CD14-positive monocyte (primary cell): ENCODE measurements around the gene ITGB2. TPM values are rescaled to one million over a fixed set of nuclear protein-coding genes. Genes with fewer than 3 reads are reported as not detected.
A peak's percentile ranks its signal among the peaks of the same experiment; 100 is the strongest.

Source experiments
- DNase-seq, 3 donors: peaks; one replicate each; pipeline ENCODE4 v3.0.0-alpha.2; 2011 to 2022
- H2AFZ ChIP-seq: 2 replicates; pipeline ENCODE4 v1.6.0; 2012; ENCODE audit warnings: mild to moderate bottlenecking, low read depth, low read length, inconsistent platforms; ENCODE audit not compliant: insufficient read depth, poor library complexity, severe bottlenecking
- H3K27ac ChIP-seq, 2 donors: 1 replicate in 1 of 2; 2 replicates in 1 of 2; pipeline ENCODE4 v1.5.1; 2012 to 2013; ENCODE audit warnings: low read length in 2 of 2, control low read depth in 1 of 2, inconsistent platforms in 1 of 2, low read depth in 1 of 2, mild to moderate bottlenecking in 1 of 2
- H3K27me3 ChIP-seq, 2 donors: one replicate each; pipeline versions ENCODE4 v1.6.0 to v1.6.1; 2011 to 2013; ENCODE audit warnings: low read length in 2 of 2; ENCODE audit not compliant: control insufficient read depth in 2 of 2, insufficient read depth in 2 of 2
- H3K36me3 ChIP-seq, 2 donors: replicated peaks in 1 of 2; 1 replicate in 1 of 2; 2 replicates in 1 of 2; pipeline versions ENCODE4 v1.5.1 to v1.6.1; 2012 to 2013; ENCODE audit warnings: low read length in 2 of 2, control low read depth in 1 of 2, inconsistent platforms in 1 of 2, mild to moderate bottlenecking in 1 of 2; ENCODE audit not compliant: insufficient read depth in 2 of 2, control insufficient read depth in 1 of 2
- H3K4me1 ChIP-seq, 2 donors: 1 replicate in 1 of 2; 2 replicates in 1 of 2; pipeline versions ENCODE4 v1.5.1 to v1.6.1; 2012 to 2013; ENCODE audit warnings: low read length in 2 of 2, control low read depth in 1 of 2, inconsistent platforms in 1 of 2, mild to moderate bottlenecking in 1 of 2, moderate library complexity in 1 of 2; ENCODE audit not compliant: insufficient read depth in 2 of 2, control insufficient read depth in 1 of 2
- H3K4me2 ChIP-seq: replicated peaks from 2 replicates; pipeline ENCODE3; 2012; ENCODE audit warnings: low read length, moderate library complexity, mild to moderate bottlenecking; ENCODE audit not compliant: poor library complexity, severe bottlenecking; ENCODE audit errors: extremely low read depth
- H3K4me3 ChIP-seq, 3 experiments: fragments of 200-600 bp in 1 of 3; sonication (generic) in 1 of 3; replicated peaks in 1 of 3; 1 replicate in 2 of 3; 2 replicates in 1 of 3; pipeline ENCODE4 v1.5.1; 2011 to 2013; ENCODE audit warnings: low read length in 3 of 3, mild to moderate bottlenecking in 3 of 3, control low read depth in 2 of 3, low read depth in 2 of 3, inconsistent platforms in 1 of 3, moderate library complexity in 1 of 3
- H3K79me2 ChIP-seq: 2 replicates; pipeline ENCODE4 v1.6.0; 2012; ENCODE audit warnings: mild to moderate bottlenecking, control low read depth, inconsistent platforms, low read length, moderate library complexity; ENCODE audit not compliant: insufficient read depth
- H3K9ac ChIP-seq: 2 replicates; pipeline ENCODE4 v1.6.0; 2017; ENCODE audit warnings: low read length, mild to moderate bottlenecking; ENCODE audit not compliant: insufficient read depth, poor library complexity, severe bottlenecking
- H3K9me3 ChIP-seq, 2 donors: replicated peaks in 1 of 2; 1 replicate in 1 of 2; 2 replicates in 1 of 2; pipeline versions ENCODE4 v1.5.1 to v1.6.1; 2012 to 2013; ENCODE audit warnings: low read length in 2 of 2, control low read depth in 1 of 2; ENCODE audit not compliant: control insufficient read depth in 1 of 2, insufficient read depth in 1 of 2
- H4K20me1 ChIP-seq: 2 replicates; pipeline ENCODE4 v1.6.0; 2012; ENCODE audit warnings: mild to moderate bottlenecking, low read length, control low read depth, moderate library complexity; ENCODE audit not compliant: insufficient read depth
- H3K27ac Mint-ChIP-seq, 7 donors: one replicate each; pipeline ENCODE4 v1.8.0; 2020; ENCODE audit warnings: mild to moderate bottlenecking in 7 of 7, mixed read lengths in 7 of 7, moderate library complexity in 6 of 7, inconsistent platforms in 2 of 7
- H3K27me3 Mint-ChIP-seq, 3 donors: one replicate each; pipeline ENCODE4 v1.8.0; 2021 to 2022; ENCODE audit warnings: low read depth in 3 of 3, mild to moderate bottlenecking in 3 of 3, mixed read lengths in 3 of 3, moderate library complexity in 3 of 3, inconsistent platforms in 1 of 3
- H3K36me3 Mint-ChIP-seq, 2 donors: one replicate each; pipeline ENCODE4 v1.8.0; 2020; ENCODE audit warnings: mixed read lengths in 2 of 2, inconsistent platforms in 1 of 2, mild to moderate bottlenecking in 1 of 2
- H3K4me1 Mint-ChIP-seq: one replicate; pipeline ENCODE4 v1.8.0; 2020; ENCODE audit warnings: mild to moderate bottlenecking, mixed read lengths
- H3K4me3 Mint-ChIP-seq, 2 donors: one replicate each; pipeline ENCODE4 v1.8.0; 2020; ENCODE audit warnings: mild to moderate bottlenecking in 2 of 2, mixed read lengths in 2 of 2, moderate library complexity in 1 of 2
- H3K9me3 Mint-ChIP-seq, 7 donors: one replicate each; pipeline ENCODE4 v1.8.0; 2020 to 2022; ENCODE audit warnings: mixed read lengths in 7 of 7, mild to moderate bottlenecking in 6 of 7, moderate library complexity in 6 of 7, inconsistent platforms in 2 of 7
- WGBS: methylation state at CpG from one replicate; pipeline ENCODE4 v1.1.5; 2013; ENCODE audit warnings: missing lambda C conversion rate; ENCODE audit not compliant: insufficient coverage; 5-methylcytosine and 5-hydroxymethylcytosine counted together
- intact Hi-C, 2 donors: fragments of 100-400 bp; cut with micrococcal nuclease; formaldehyde crosslinking; loops; one replicate each; pipeline versions ENCODE4 v1.15.0 to v1.15.1; 2023
- polyA plus RNA-seq, 3 donors: library from polyadenylated mRNA; depleted of rRNA in 1 of 3; unstranded in 2 of 3; stranded (reverse) in 1 of 3; fragments of 300-500 nt in 2 of 3; fragments of >200 nt in 1 of 3; fragmentation: Illumina TruSeq in 2 of 3; gene quantifications; 1 replicate in 2 of 3; 2 replicates in 1 of 3; pipeline ENCODE4 v1.2.3, GENCODE V29; 2012 to 2021
- TF ChIP-seq, protein P1 (sequence below): fragments of 200-600 bp; IDR thresholded peaks from one replicate; pipeline ENCODE4 v1.8.0; 2022; ENCODE audit warnings: antibody characterized with exemption, mild to moderate bottlenecking

The ITGB2 gene
- polyA plus RNA-seq, 3 donors, result 1,470 to 1,628 (median 1,602) TPM

DNA sequence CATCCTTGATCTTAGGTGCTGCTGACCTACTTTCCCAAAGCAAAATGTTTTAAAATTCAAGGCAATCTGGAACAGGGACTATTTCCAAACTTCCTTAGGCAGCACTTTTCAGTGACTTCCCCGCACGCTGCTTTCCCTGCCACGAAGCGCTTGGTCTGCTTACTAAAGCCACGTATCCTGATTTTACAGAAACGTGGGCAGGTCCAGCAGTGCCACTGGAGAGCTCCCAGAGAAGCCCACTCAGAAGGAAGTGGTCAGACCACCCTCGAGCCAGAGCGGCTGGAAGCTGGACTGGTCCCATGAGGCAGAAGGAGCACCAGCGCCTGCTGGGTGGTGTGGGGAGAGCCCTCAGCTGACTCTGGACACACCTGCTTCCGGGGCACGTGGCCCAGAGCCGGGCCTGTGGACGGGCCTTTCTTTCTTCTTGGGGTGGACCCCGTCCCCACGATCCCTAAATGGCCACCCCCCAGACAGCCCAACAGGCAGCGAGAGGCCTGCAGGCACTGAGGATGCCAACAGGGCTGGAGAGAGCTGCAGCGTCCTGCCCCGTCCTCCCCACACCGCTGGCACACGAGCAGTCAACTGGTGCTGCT is 70.4 kb downstream of the ITGB2 start:
- H2AFZ ChIP-seq, result no peak overlapping the region
- Mint-ChIP-seq H3K9me3 (peaks cover 0 to 1% (median 0%) of the 10 kb centered on the region in 7 donors), H3K36me3 (peaks cover 64 to 77% of the 10 kb centered on the region in 2 donors), H3K4me1 (peaks cover 59% of the 10 kb centered on the region), H3K4me3 (no peak overlapping the region), H3K27me3 (no peaks in the 10 kb centered on the region), H3K27ac (peak overlapping the region in 4 of 7 donors; percentile 51 to 80 (median 58))
- peaks cover 44% of the 10 kb centered on the region for H3K79me2 ChIP-seq
- DNase-seq, result no peak
- no peaks in the 10 kb centered on the region for H3K27me3 ChIP-seq
- H3K4me2 ChIP-seq, result no peak overlapping the region
- intact Hi-C loops, result no loop called here
- no peak overlapping the region for H3K4me3 ChIP-seq
- TF ChIP-seq, protein P1, sequence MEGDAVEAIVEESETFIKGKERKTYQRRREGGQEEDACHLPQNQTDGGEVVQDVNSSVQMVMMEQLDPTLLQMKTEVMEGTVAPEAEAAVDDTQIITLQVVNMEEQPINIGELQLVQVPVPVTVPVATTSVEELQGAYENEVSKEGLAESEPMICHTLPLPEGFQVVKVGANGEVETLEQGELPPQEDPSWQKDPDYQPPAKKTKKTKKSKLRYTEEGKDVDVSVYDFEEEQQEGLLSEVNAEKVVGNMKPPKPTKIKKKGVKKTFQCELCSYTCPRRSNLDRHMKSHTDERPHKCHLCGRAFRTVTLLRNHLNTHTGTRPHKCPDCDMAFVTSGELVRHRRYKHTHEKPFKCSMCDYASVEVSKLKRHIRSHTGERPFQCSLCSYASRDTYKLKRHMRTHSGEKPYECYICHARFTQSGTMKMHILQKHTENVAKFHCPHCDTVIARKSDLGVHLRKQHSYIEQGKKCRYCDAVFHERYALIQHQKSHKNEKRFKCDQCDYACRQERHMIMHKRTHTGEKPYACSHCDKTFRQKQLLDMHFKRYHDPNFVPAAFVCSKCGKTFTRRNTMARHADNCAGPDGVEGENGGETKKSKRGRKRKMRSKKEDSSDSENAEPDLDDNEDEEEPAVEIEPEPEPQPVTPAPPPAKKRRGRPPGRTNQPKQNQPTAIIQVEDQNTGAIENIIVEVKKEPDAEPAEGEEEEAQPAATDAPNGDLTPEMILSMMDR, result no peak
- 75% methylated on average over 16 of the region's 20 CpGs for WGBS
- peak overlapping the region in 1 of 2 donors; percentile 77 for H3K27ac ChIP-seq
- no peaks in the 10 kb centered on the region for H3K9me3 ChIP-seq
- no peak overlapping the region for H3K9ac ChIP-seq
- peaks cover 51 to 58% of the 10 kb centered on the region in 2 donors for H3K4me1 ChIP-seq
- peaks cover 86% of the 10 kb centered on the region for H4K20me1 ChIP-seq
- peaks cover 60 to 68% of the 10 kb centered on the region in 2 donors for H3K36me3 ChIP-seq

DNA sequence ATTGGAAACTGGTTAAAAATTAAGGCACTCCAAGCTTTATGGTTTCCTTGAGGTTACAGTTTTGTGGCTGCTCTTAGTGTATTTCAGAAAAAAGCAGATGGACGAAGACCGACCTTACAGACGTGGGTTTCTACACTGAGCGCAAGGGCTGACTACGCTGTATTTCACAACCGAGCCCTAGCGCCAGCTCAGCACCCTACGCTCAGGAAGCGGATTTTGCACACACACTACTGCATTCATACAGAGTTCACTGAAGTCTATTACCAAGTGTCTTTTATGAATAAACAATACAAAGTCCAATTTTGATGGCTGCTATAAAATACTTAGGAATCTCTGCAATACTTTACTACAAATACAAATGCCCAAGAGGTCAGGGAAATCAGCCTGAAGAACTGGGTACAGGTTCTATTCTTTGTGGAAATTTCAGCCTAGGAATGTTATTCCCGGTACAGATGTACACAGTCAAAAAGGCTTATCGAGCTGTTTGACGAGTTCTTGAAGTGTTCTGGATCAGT is 71.0 kb downstream of the ITGB2 start:
- peak; percentile 65 to 71 (median 70) for DNase-seq
- peaks cover 37% of the 10 kb centered on the region for H3K79me2 ChIP-seq
- TF ChIP-seq, protein P1, result no peak
- WGBS, result 27% methylated on average over 11 of the region's 12 CpGs
- peaks cover 57% of the 10 kb centered on the region for H3K4me1 Mint-ChIP-seq
- peaks cover 80% of the 10 kb centered on the region for H4K20me1 ChIP-seq
- peaks cover 0 to 1% (median 0%) of the 10 kb centered on the region in 7 donors for H3K9me3 Mint-ChIP-seq
- peaks cover 0 to under 1% (median 0%) of the 10 kb centered on the region in 3 donors for H3K27me3 Mint-ChIP-seq
- peaks cover 47 to 58% of the 10 kb centered on the region in 2 donors for H3K4me1 ChIP-seq
- no peak overlapping the region for H3K4me3 Mint-ChIP-seq
- peak overlapping the region in 1 of 2 donors; percentile 77 for H3K27ac ChIP-seq
- no peaks in the 10 kb centered on the region for H3K9me3 ChIP-seq
- H3K4me3 ChIP-seq, result no peak overlapping the region
- no peak overlapping the region for H2AFZ ChIP-seq
- H3K4me2 ChIP-seq, result no peak overlapping the region
- peaks cover 58 to 71% of the 10 kb centered on the region in 2 donors for H3K36me3 Mint-ChIP-seq
- peak overlapping the region in 5 of 7 donors; percentile 11 to 80 (median 54) for H3K27ac Mint-ChIP-seq
- H3K9ac ChIP-seq, result no peak overlapping the region
- H3K27me3 ChIP-seq, result no peaks in the 10 kb centered on the region
- intact Hi-C loops, result no loop called here
- peaks cover 54 to 61% of the 10 kb centered on the region in 2 donors for H3K36me3 ChIP-seq
